CD4-positive, alpha-beta T cell treated with Interleukin-10 for 1 hour (primary cell): ENCODE data around the gene CLEC2A.
"Not testable (repeated sequence)": the region's sequence is repeated elsewhere in the genome, so short reads cannot be mapped to it uniquely, and the experiment has no call there.

Experiments
- DNase-seq: peaks from one replicate; pipeline ENCODE4 v3.0.0-alpha.2; 2020

CLEC2A gene

GRCh38 chr12:9876120-9876519, 56.0 kb downstream of the CLEC2A start:
- not testable (repeated sequence) for DNase-seq

DNA sequence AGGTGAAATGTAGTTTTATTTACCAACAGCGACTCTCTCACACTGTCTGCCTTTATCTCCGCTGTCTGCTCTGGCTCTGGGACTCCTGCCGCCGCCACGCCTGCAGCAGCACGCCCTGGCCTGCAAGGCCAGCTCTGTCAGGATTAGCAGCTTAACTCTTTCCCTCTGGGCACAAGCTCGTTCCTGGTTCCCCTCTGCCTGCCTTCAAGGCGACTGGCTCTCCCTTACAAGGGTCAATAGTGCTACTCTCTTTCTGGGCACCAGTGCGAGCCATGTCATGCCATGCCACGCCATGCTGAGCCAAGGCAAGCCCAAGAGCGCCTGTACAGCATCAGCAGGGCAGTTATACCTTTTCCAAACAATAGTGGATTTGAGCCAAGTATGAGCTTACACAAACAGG, 59.4 kb downstream of the CLEC2A start:
- DNase-seq, result no peak

DNA sequence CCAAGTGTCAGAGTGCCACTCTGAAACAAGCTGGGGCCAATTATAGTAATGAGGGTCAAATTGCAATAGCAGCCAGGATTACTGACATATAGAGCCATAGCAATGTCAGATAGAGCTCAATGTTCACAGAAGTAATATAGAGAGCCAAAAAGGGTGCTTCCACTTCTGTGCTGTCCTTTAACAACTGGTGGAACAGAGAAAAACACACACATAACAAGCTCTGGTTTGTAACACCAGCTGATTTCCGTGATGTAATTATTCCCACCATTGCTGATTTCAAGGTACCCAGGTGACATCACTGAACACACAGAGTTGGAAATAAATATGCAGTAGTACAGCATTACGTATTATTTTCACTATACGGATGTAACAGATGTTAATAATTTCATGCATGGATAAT, 60.0 kb downstream of the CLEC2A start:
- DNase-seq, result no peak

DNA sequence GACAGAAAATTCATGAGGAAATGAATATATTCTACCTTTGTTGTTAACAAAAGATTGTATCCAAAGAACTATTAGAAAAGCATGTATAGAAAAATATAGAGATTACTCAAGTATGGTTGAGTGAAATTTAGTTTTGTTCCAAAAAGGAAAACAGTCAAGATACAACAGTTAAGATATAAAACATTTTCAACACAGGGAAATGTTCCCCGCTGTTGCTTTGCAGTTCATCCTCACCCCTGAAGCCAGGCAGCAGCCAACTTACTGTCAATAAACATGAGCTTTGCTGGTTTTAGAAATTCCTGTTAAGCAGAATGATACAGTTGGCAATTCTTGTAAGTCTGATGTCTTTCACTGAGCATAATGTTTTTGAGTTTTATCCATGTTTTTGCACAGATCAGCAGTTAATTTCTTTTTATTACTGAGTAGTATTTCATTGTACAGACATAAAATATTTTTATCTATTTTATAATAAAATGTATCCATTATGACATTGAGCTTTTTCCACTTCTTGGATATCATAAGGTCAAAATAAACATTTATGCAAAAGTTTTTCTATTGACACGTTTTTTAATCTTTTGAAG, 61.8 kb downstream of the CLEC2A start:
- DNase-seq, result no peak

- peak; percentile 73 for DNase-seq
These were observed 62.6 kb downstream of the CLEC2A start, which contains the start of gene CLEC2B for GRCh38 chr12:9869307-9870161. TSS of gene CLEC2B (minus strand) at chr12:9869354.

DNA sequence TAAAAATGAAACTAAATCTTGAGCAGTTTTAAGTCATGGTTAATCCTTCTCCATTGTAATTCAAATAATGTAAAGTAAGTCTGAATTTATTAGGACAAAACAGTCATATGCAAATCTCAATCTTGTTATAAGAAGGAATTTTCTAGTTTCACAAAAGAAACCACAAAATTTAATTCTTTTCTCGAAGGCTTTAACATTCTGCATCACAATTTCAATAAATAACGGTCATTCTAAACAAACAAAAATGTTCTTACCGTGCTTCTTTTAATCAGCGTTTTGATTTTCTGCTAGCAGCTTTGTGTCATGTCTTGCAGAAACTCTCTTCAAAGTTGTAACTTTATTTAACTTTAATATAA, 63.2 kb downstream of the CLEC2A start:
- DNase-seq, result no peak

- DNase-seq, result peak; percentile 40
These were observed 63.8 kb downstream of the CLEC2A start for GRCh38 chr12:9868311-9868801.

DNA sequence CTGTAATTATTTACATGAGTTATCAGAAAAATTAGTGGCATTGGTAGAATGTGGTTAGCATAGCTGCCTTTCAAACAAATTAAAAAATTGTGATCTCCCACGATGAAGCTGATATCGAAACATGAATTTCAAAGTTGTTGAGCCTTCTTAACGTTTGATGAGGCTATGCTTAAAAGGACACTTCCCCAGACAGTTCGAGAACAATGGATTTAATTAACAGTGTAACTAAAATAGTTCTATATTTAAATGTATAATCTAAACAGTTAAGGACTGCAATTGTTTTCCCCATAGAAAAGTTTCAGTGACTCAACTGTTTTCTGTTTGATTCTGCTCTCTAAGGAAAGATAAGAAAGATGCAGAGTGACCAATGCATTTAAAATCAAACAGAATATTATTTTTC, 64.6 kb downstream of the CLEC2A start:
- DNase-seq, result no peak

DNA sequence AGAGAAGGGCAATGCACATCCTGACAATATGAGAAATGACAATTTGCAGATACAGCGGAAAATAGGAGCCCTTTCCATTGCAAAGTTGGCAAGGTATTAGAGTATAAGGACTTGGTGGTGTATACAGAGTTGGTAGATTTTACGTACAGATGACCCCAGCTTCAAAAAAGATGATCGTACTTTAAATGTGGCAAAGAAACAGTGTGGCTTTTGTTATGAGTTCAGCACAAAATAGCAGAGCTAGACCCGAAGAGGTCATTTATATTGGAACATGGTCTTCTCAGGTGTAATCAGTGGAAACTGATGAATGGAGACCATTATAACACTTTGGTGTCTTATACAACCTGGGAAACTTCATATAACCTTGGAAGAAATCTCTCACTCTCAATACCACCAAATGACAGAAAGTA, 65.3 kb downstream of the CLEC2A start:
- DNase-seq, result no peak

- peak; percentile 45 for DNase-seq
These were observed 67.1 kb downstream of the CLEC2A start for GRCh38 chr12:9864913-9865675.
